ENCODE results near the gene CCNY.

GRCh38 chr10:35400595-35401268 is 64.4 kb downstream of the CCNY start:
- TF ChIP-seq, protein P1, sequence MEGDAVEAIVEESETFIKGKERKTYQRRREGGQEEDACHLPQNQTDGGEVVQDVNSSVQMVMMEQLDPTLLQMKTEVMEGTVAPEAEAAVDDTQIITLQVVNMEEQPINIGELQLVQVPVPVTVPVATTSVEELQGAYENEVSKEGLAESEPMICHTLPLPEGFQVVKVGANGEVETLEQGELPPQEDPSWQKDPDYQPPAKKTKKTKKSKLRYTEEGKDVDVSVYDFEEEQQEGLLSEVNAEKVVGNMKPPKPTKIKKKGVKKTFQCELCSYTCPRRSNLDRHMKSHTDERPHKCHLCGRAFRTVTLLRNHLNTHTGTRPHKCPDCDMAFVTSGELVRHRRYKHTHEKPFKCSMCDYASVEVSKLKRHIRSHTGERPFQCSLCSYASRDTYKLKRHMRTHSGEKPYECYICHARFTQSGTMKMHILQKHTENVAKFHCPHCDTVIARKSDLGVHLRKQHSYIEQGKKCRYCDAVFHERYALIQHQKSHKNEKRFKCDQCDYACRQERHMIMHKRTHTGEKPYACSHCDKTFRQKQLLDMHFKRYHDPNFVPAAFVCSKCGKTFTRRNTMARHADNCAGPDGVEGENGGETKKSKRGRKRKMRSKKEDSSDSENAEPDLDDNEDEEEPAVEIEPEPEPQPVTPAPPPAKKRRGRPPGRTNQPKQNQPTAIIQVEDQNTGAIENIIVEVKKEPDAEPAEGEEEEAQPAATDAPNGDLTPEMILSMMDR (IDR thresholded peaks at IDR 0.05; ENCODE audit: low read depth, low read length): no peak
- TF ChIP-seq EZH2phosphoT487 (IDR thresholded peaks at IDR 0.05; ENCODE audit: low read depth): no peak

Measured in OCI-LY3 (cell line).